ENCODE data around the gene GPANK1. TPM values are rescaled to one million over a fixed set of nuclear protein-coding genes. Genes with fewer than 3 reads are reported as not detected.

Gene GPANK1
- total RNA-seq, 5 donors from 2014 or later (not counting 1 experiment from before 2014, with no cell fraction given): 13.0 to 27.6 (median 23.3) TPM

DNA sequence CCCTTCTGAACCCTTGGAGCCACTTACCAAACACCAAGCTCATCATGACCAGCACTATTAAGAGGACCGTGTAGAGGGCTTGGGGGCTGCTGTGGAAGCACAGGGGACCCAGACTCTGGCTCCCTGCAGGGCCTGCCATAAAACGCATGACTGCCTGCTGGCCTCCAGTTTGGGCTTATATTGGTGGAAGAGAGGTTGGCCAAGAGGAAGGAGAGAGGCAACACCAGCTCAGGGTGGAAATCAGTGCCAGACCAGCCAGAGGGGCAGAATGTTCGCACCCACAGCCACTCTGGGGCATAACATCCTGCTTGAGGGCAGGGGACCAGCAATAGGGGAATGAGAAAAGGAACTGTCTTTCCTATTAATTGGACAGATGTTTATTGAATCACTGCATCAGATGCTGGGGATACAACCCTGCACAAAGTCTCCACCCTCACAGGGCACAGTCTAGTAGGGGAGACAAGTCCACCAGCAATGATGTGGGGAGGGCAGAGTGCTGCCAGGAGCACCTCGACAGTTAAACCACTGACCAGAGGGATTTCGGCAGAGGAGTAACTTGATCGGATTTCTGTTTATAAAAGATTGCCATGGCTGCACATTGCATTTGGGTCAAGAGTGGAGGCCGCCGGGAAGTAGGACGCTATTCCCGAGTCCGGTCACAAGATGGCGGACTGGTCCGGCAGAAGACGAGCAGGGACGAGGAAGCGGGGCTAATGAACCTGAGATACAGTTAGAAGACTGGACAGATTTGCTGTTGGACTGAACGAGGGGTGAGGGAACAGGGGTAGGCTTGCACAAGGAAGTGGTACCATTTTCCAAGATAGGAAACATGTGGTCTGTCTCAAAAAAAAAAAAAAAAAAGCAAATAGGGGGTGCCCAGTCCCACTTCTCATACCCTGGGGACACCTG, 15.7 kb upstream of the GPANK1 start, which contains the start of gene LY6G5C:
LY6G5C (minus strand) TSS at position 842 of the 909 bp plus-strand sequence; CDS start at position 148, 694 bp downstream.
- 17% methylated on average over 16 of the region's 17 CpGs for WGBS (ENCODE audit: insufficient coverage)
- no peaks in the 10 kb centered on the region for H3K36me3 ChIP-seq (ENCODE audit: control insufficient read depth in 2 of 2, extremely low read depth in 1 of 2, insufficient read depth in 1 of 2, low read length in 1 of 2)
- DNase-seq: peak in 27 of 35 experiments; percentile 20 to 76 (median 40)
- ChIA-PET CTCF (interaction anchor here in 1 of 2 donors (0.5 to 0.6 kb wide), 3 partner anchors 82 to 149 kb away, joined by 3 to 6 read pairs (median 5); no protein-coding TSS in a partner anchor), POLR2A (no interaction called here)
- H3K27ac ChIP-seq (ENCODE audit: low read length): peak within 1 kb of the TSS; percentile 5
- no peaks in the 10 kb centered on the region for H3K9me3 Mint-ChIP-seq
- H3K4me3 Mint-ChIP-seq: peak within 1 kb of the TSS; percentile 84 to 91 (median 86)
- H3K4me3 ChIP-seq (ENCODE audit: control insufficient read depth in 1 of 2, extremely low read depth in 1 of 2, low read length in 1 of 2): peak within 1 kb of the TSS; percentile 49 to 64
- no peaks in the 10 kb centered on the region for H3K27me3 ChIP-seq (replicated peaks in 1 of 2; ENCODE audit: control insufficient read depth in 2 of 2, extremely low read depth in 1 of 2, insufficient read depth in 2 of 2, low read length in 1 of 2)
- H3K4me1 ChIP-seq (ENCODE audit: control insufficient read depth in 1 of 2, extremely low read depth in 1 of 2, insufficient read depth in 2 of 2, low read length in 2 of 2): peaks cover 0 to 21% of the 10 kb centered on the region in 2 experiments
- peak; percentile 68 to 81 (median 78) for ATAC-seq (replicated peaks in 1 of 4)
- H3K36me3 Mint-ChIP-seq: no peaks in the 10 kb centered on the region
- peaks cover 16 to 23% (median 18%) of the 10 kb centered on the region in 3 donors for H3K4me1 Mint-ChIP-seq
- H3K9me3 ChIP-seq: no peaks in the 10 kb centered on the region
- peak within 1 kb of the TSS; percentile 45 to 85 for H3K27ac Mint-ChIP-seq
- no peaks in the 10 kb centered on the region for H3K27me3 Mint-ChIP-seq

DNA sequence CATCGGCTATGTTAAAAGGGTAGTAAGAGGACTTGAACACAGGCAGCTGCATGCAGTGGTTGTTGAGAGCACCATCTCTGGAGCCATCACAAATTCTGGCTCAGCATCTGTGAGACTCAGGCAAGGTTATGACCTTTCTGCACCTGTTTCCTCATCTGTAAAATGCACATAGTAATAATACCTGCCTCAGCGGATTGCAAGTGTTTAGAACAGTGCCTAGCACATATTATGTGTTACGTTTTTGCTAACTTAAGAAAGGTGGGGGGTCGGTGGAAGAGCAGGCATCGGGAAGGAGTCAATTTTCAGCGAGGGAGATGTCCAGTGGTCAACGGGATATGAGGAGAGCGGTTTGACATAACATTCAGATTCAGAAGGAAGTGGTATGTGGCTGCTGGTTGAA, 13.2 kb upstream of the GPANK1 start:
- Mint-ChIP-seq H3K4me3 (no peak overlapping the region), H3K36me3 (peaks cover 4% of the 10 kb centered on the region), H3K27me3 (no peaks in the 10 kb centered on the region), H3K27ac (peak overlapping the region in 1 of 2 donors; percentile 5), H3K4me1 (peaks cover 16 to 23% (median 18%) of the 10 kb centered on the region in 3 donors), H3K9me3 (no peaks in the 10 kb centered on the region)
- ChIA-PET POLR2A (interaction anchor here in 1 of 2 donors (0.6 kb wide), 1 partner anchor 129 kb away, joined by 3 read pairs; no protein-coding TSS in a partner anchor), CTCF (no interaction called here)
- H3K9me3 ChIP-seq: no peaks in the 10 kb centered on the region
- peaks cover 0 to 21% of the 10 kb centered on the region in 2 experiments for H3K4me1 ChIP-seq (ENCODE audit: control insufficient read depth in 1 of 2, extremely low read depth in 1 of 2, insufficient read depth in 2 of 2, low read length in 2 of 2)
- DNase-seq (no peak), ATAC-seq (replicated peaks in 1 of 4) (no peak)
- peaks cover 7 to 8% of the 10 kb centered on the region in 2 donors for H3K36me3 ChIP-seq (ENCODE audit: control insufficient read depth in 2 of 2, extremely low read depth in 1 of 2, insufficient read depth in 1 of 2, low read length in 1 of 2)
- no peak overlapping the region for H3K4me3 ChIP-seq (ENCODE audit: control insufficient read depth in 1 of 2, extremely low read depth in 1 of 2, low read length in 1 of 2)
- WGBS (ENCODE audit: insufficient coverage): 73% methylated on average over 8 of the region's 8 CpGs
- H3K27me3 ChIP-seq (replicated peaks in 1 of 2; ENCODE audit: control insufficient read depth in 2 of 2, extremely low read depth in 1 of 2, insufficient read depth in 2 of 2, low read length in 1 of 2): no peaks in the 10 kb centered on the region
- no peak overlapping the region for H3K27ac ChIP-seq (ENCODE audit: low read length)

DNA sequence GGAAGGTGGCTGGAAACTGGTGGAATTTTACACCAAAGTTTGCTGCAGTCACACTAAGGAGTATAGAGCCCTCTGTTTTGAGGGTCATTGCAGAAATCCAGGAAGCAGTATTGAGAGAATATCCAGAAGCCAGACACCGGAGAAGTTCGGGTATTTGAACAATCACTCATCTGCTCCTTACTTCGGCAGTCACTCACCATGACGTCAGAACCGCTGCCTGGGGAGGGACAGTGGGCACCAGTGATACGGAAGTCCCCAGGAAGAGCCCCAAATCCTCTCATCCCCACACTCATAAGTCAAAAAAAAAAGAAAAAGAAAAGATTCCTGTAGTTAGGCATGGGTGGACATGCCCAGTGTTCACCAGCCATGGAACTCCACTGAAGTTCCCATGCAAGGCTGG, 12.1 kb upstream of the GPANK1 start:
- Histone ChIP-seq H3K9me3 (no peaks in the 10 kb centered on the region), H3K27ac (ENCODE audit: low read length) (no peak overlapping the region), H3K4me1 (ENCODE audit: control insufficient read depth in 1 of 2, extremely low read depth in 1 of 2, insufficient read depth in 2 of 2, low read length in 2 of 2) (peaks cover 0 to 20% of the 10 kb centered on the region in 2 experiments), H3K4me3 (ENCODE audit: control insufficient read depth in 1 of 2, extremely low read depth in 1 of 2, low read length in 1 of 2) (no peak overlapping the region), H3K36me3 (ENCODE audit: control insufficient read depth in 2 of 2, extremely low read depth in 1 of 2, insufficient read depth in 1 of 2, low read length in 1 of 2) (peaks cover 8 to 16% of the 10 kb centered on the region in 2 donors), H3K27me3 (replicated peaks in 1 of 2; ENCODE audit: control insufficient read depth in 2 of 2, extremely low read depth in 1 of 2, insufficient read depth in 2 of 2, low read length in 1 of 2) (no peaks in the 10 kb centered on the region)
- H3K4me1 Mint-ChIP-seq: peaks cover 16 to 23% (median 18%) of the 10 kb centered on the region in 3 donors
- no peak overlapping the region for H3K27ac Mint-ChIP-seq
- H3K4me3 Mint-ChIP-seq: no peak overlapping the region
- peaks cover 9% of the 10 kb centered on the region for H3K36me3 Mint-ChIP-seq
- no peaks in the 10 kb centered on the region for H3K9me3 Mint-ChIP-seq
- no peak for ATAC-seq (replicated peaks in 1 of 4)
- POLR2A ChIA-PET: no interaction called here
- H3K27me3 Mint-ChIP-seq: no peaks in the 10 kb centered on the region
- CTCF ChIA-PET: interaction anchor here in 1 of 2 donors (0.5 kb wide), 1 partner anchor 23 kb away, joined by 4 read pairs; no protein-coding TSS in a partner anchor
- DNase-seq: no peak
- no CpG with 5 or more reads among the region's 6 CpGs for WGBS (ENCODE audit: insufficient coverage)

GRCh38 chr6:31676322-31676903, 11.6 kb upstream of the GPANK1 start:
- H3K4me1 Mint-ChIP-seq: peaks cover 14 to 18% (median 15%) of the 10 kb centered on the region in 3 donors
- peaks cover 12 to 21% of the 10 kb centered on the region in 2 donors for H3K36me3 ChIP-seq (ENCODE audit: control insufficient read depth in 2 of 2, extremely low read depth in 1 of 2, insufficient read depth in 1 of 2, low read length in 1 of 2)
- ChIA-PET CTCF (interaction anchor here in 1 of 2 donors (0.5 kb wide), 1 partner anchor 22 kb away, joined by 4 read pairs; no protein-coding TSS in a partner anchor), POLR2A (no interaction called here)
- no peaks in the 10 kb centered on the region for H3K27me3 Mint-ChIP-seq
- H3K9me3 Mint-ChIP-seq: no peaks in the 10 kb centered on the region
- 80% methylated on average over 4 of the region's 4 CpGs for WGBS (ENCODE audit: insufficient coverage)
- ATAC-seq (replicated peaks in 1 of 4) (no peak), DNase-seq (no peak)
- peaks cover 14% of the 10 kb centered on the region for H3K36me3 Mint-ChIP-seq
- H3K27ac ChIP-seq (ENCODE audit: low read length): no peak overlapping the region
- H3K9me3 ChIP-seq: no peaks in the 10 kb centered on the region
- no peaks in the 10 kb centered on the region for H3K27me3 ChIP-seq (replicated peaks in 1 of 2; ENCODE audit: control insufficient read depth in 2 of 2, extremely low read depth in 1 of 2, insufficient read depth in 2 of 2, low read length in 1 of 2)
- no peak overlapping the region for H3K4me3 Mint-ChIP-seq
- peaks cover 0 to 15% of the 10 kb centered on the region in 2 experiments for H3K4me1 ChIP-seq (ENCODE audit: control insufficient read depth in 1 of 2, extremely low read depth in 1 of 2, insufficient read depth in 2 of 2, low read length in 2 of 2)
- H3K4me3 ChIP-seq (ENCODE audit: control insufficient read depth in 1 of 2, extremely low read depth in 1 of 2, low read length in 1 of 2): no peak overlapping the region
- peak overlapping the region in 1 of 2 donors; percentile 53 for H3K27ac Mint-ChIP-seq

GRCh38 chr6:31669676-31670075, 4.9 kb upstream of the GPANK1 start, which contains the start of gene LY6G5B:
Gene LY6G5B (plus strand): TSS chr6:31669976. CDS start chr6:31670951, 975 bp downstream.
- Histone ChIP-seq H3K9me3 (no peaks in the 10 kb centered on the region), H3K27ac (ENCODE audit: low read length) (no peak within 1 kb of the TSS), H3K4me3 (ENCODE audit: control insufficient read depth in 1 of 2, extremely low read depth in 1 of 2, low read length in 1 of 2) (no peak within 1 kb of the TSS), H3K4me1 (ENCODE audit: control insufficient read depth in 1 of 2, extremely low read depth in 1 of 2, insufficient read depth in 2 of 2, low read length in 2 of 2) (peaks cover 7 to 27% of the 10 kb centered on the region in 2 experiments), H3K36me3 (ENCODE audit: control insufficient read depth in 2 of 2, extremely low read depth in 1 of 2, insufficient read depth in 1 of 2, low read length in 1 of 2) (peaks cover 28 to 67% of the 10 kb centered on the region in 2 donors), H3K27me3 (replicated peaks in 1 of 2; ENCODE audit: control insufficient read depth in 2 of 2, extremely low read depth in 1 of 2, insufficient read depth in 2 of 2, low read length in 1 of 2) (no peaks in the 10 kb centered on the region)
- Mint-ChIP-seq H3K9me3 (no peaks in the 10 kb centered on the region), H3K4me3 (peak within 1 kb of the TSS in 1 of 3 donors; percentile 4), H3K4me1 (peaks cover 28 to 34% (median 33%) of the 10 kb centered on the region in 3 donors), H3K27ac (no peak within 1 kb of the TSS), H3K36me3 (peaks cover 43% of the 10 kb centered on the region), H3K27me3 (no peaks in the 10 kb centered on the region)
- WGBS (ENCODE audit: insufficient coverage): 90% methylated on average over 3 of the region's 8 CpGs
- ATAC-seq (replicated peaks in 1 of 4): no peak
- DNase-seq: no peak
- ChIA-PET POLR2A (no interaction called here), CTCF (no interaction called here)
